Measurements from ENCODE around the gene CDC42SE1. TPM values are rescaled to one million over a fixed set of nuclear protein-coding genes. Genes with fewer than 3 reads are reported as not detected.

The CDC42SE1 gene
- total RNA-seq, 1 donor from 2014 or later = 148 TPM

- ATAC-seq (ENCODE audit: low read depth) = no peak
- Mint-ChIP-seq H3K4me3 (no peak overlapping the region), H3K9me3 (no peaks in the 10 kb centered on the region), H3K27me3 (no peaks in the 10 kb centered on the region), H3K27ac (no peak overlapping the region), H3K36me3 (ENCODE audit: low read depth) (peaks cover 21% of the 10 kb centered on the region), H3K4me1 (peaks cover 49% of the 10 kb centered on the region)
- TF ChIP-seq, protein P1, sequence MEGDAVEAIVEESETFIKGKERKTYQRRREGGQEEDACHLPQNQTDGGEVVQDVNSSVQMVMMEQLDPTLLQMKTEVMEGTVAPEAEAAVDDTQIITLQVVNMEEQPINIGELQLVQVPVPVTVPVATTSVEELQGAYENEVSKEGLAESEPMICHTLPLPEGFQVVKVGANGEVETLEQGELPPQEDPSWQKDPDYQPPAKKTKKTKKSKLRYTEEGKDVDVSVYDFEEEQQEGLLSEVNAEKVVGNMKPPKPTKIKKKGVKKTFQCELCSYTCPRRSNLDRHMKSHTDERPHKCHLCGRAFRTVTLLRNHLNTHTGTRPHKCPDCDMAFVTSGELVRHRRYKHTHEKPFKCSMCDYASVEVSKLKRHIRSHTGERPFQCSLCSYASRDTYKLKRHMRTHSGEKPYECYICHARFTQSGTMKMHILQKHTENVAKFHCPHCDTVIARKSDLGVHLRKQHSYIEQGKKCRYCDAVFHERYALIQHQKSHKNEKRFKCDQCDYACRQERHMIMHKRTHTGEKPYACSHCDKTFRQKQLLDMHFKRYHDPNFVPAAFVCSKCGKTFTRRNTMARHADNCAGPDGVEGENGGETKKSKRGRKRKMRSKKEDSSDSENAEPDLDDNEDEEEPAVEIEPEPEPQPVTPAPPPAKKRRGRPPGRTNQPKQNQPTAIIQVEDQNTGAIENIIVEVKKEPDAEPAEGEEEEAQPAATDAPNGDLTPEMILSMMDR (IDR thresholded peaks at IDR 0.05) = no peak
- intact Hi-C loops (cut with micrococcal nuclease) = loop anchor here (10.0 kb wide), 1 partner anchor 252 kb away; the partner anchor contains the start of gene PSMD4
- POLR2A ChIA-PET = no interaction called here
- DNase-seq = no peak
- CTCF ChIA-PET = interaction anchor here (0.9 kb wide), 2 partner anchors 9 to 23 kb away, joined by 3 read pairs; no protein-coding TSS in a partner anchor
Observed at GRCh38 chr1:151003180-151003579, 56.2 kb downstream of the CDC42SE1 start.

- POLR2A ChIA-PET = no interaction called here
- intact Hi-C loops (cut with micrococcal nuclease) = loop anchor here (10.0 kb wide), 1 partner anchor 252 kb away; the partner anchor contains the start of gene PSMD4
- TF ChIP-seq, protein P1 (IDR thresholded peaks at IDR 0.05) = no peak
- peaks cover 25% of the 10 kb centered on the region for H3K36me3 Mint-ChIP-seq (ENCODE audit: low read depth)
- H3K4me3 Mint-ChIP-seq = no peak overlapping the region
- no peaks in the 10 kb centered on the region for H3K27me3 Mint-ChIP-seq
- CTCF ChIA-PET = interaction anchor here (0.9 kb wide), 1 partner anchor 9 kb away, joined by 3 read pairs; no protein-coding TSS in a partner anchor
- no peak for ATAC-seq (ENCODE audit: low read depth)
- peaks cover 44% of the 10 kb centered on the region for H3K4me1 Mint-ChIP-seq
- H3K9me3 Mint-ChIP-seq = no peaks in the 10 kb centered on the region
- H3K27ac Mint-ChIP-seq = no peak overlapping the region
- no peak for DNase-seq
Observed at GRCh38 chr1:151002611-151003010, 56.8 kb downstream of the CDC42SE1 start.

- H3K9me3 Mint-ChIP-seq = no peaks in the 10 kb centered on the region
- ATAC-seq (ENCODE audit: low read depth) (no peak), DNase-seq (no peak)
- H3K36me3 Mint-ChIP-seq (ENCODE audit: low read depth) = peaks cover 31% of the 10 kb centered on the region
- H3K4me3 Mint-ChIP-seq = no peak overlapping the region
- ChIA-PET POLR2A (no interaction called here), CTCF (interaction anchor here (0.6 kb wide), 1 partner anchor 816 kb away, joined by 3 read pairs; no protein-coding TSS in a partner anchor)
- no peak overlapping the region for H3K27ac Mint-ChIP-seq
- TF ChIP-seq, protein P1 (IDR thresholded peaks at IDR 0.05) = no peak
- peaks cover 38% of the 10 kb centered on the region for H3K4me1 Mint-ChIP-seq
- no peaks in the 10 kb centered on the region for H3K27me3 Mint-ChIP-seq
- intact Hi-C loops (cut with micrococcal nuclease) = loop anchor here (10.0 kb wide), 1 partner anchor 253 kb away; the partner anchor contains the start of gene PSMD4
Observed at GRCh38 chr1:151002051-151002450, 57.4 kb downstream of the CDC42SE1 start.

DNA sequence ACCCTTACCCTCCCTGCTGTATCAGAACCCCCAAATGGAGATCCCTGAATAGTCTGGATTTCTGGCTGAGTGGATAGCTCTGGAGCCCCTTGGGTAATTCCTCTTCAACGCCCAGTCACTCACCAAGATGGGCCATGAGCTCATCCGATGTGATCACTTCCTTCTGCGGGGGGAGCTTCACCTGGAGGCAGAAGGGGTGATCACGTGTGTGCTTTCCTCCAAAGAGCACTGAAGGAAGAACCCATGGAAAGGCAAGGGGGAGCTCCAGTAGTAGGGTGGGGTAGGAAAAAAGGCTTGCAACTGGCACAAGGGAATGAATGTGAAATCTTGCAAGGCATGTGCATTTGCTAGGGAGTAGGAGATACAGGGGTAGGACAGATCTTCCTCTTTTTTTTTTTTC is 57.8 kb downstream of the CDC42SE1 start:
- Mint-ChIP-seq H3K27ac (no peak overlapping the region), H3K27me3 (no peaks in the 10 kb centered on the region), H3K4me3 (no peak overlapping the region), H3K9me3 (no peaks in the 10 kb centered on the region), H3K36me3 (ENCODE audit: low read depth) (peaks cover 33% of the 10 kb centered on the region), H3K4me1 (peaks cover 34% of the 10 kb centered on the region)
- intact Hi-C loops (cut with micrococcal nuclease) = loop anchor here (10.0 kb wide), 1 partner anchor 253 kb away; the partner anchor contains the start of gene PSMD4
- DNase-seq (no peak), ATAC-seq (ENCODE audit: low read depth) (no peak)
- ChIA-PET POLR2A (no interaction called here), CTCF (interaction anchor here (0.6 kb wide), 1 partner anchor 816 kb away, joined by 3 read pairs; no protein-coding TSS in a partner anchor)
- TF ChIP-seq, protein P1 (IDR thresholded peaks at IDR 0.05) = no peak

Other genes with a start within 250 kb of the CDC42SE1 start
- 35.9 and 40.5 TPM in 2 replicates for gene ARNT, start 183.0 kb downstream of the CDC42SE1 start, total RNA-seq
- not detected in 2 replicates for gene CTXND2, start 172.5 kb downstream of the CDC42SE1 start, total RNA-seq
- gene SETDB1, start 133.3 kb downstream of the CDC42SE1 start, total RNA-seq = 101 and 105 TPM in 2 replicates
- gene CERS2, start 84.8 kb downstream of the CDC42SE1 start, total RNA-seq = 95.5 and 106 TPM in 2 replicates
- not detected in 2 replicates for gene ANXA9, start 77.3 kb downstream of the CDC42SE1 start, total RNA-seq
- 8.9 and 10.7 TPM in 2 replicates for gene MINDY1, start 52.7 kb downstream of the CDC42SE1 start, total RNA-seq
- gene PRUNE1, start 51.2 kb downstream of the CDC42SE1 start, total RNA-seq = 12.9 and 14.2 TPM in 2 replicates
- gene BNIPL, start 23.0 kb downstream of the CDC42SE1 start, total RNA-seq = 1.00 and 1.2 TPM in 2 replicates
- 2.4 and 2.5 TPM in 2 replicates for gene C1orf56, start 11.9 kb downstream of the CDC42SE1 start, total RNA-seq
- gene MLLT11, start 775 bp upstream of the CDC42SE1 start, total RNA-seq = 0.59 and 0.67 TPM in 2 replicates
- 13.8 and 17.4 TPM in 2 replicates for gene GABPB2, start 11.1 kb upstream of the CDC42SE1 start, total RNA-seq
- 0.59 and 0.67 TPM in 2 replicates for gene SEMA6C, start 87.0 kb upstream of the CDC42SE1 start, total RNA-seq
- gene TNFAIP8L2, start 97.0 kb upstream of the CDC42SE1 start, total RNA-seq = 8.5 and 9.3 TPM in 2 replicates
- gene LYSMD1, start 106.3 kb upstream of the CDC42SE1 start, total RNA-seq = 4.9 and 5.4 TPM in 2 replicates
- gene SCNM1, start 106.5 kb upstream of the CDC42SE1 start, total RNA-seq = 52.8 and 58.2 TPM in 2 replicates
- 3.8 and 4.4 TPM in 2 replicates for gene TMOD4, start 116.4 kb upstream of the CDC42SE1 start, total RNA-seq
- gene VPS72, start 130.6 kb upstream of the CDC42SE1 start, total RNA-seq = 58.8 and 72.1 TPM in 2 replicates
- gene PIP5K1A, start 138.9 kb upstream of the CDC42SE1 start, total RNA-seq = 63.2 and 77.7 TPM in 2 replicates
- gene PSMD4, start 195.1 kb upstream of the CDC42SE1 start, total RNA-seq = 189 and 201 TPM in 2 replicates
- gene ZNF687, start 222.7 kb upstream of the CDC42SE1 start, total RNA-seq = 38.8 and 40.3 TPM in 2 replicates